Peyer's patch (tissue), 4 donors: Measurements from ENCODE around the gene CHTF18.

Experiments used
- POLR2A ChIP-seq, 2 donors: fragments of 450-650 bp; IDR thresholded peaks; one replicate each; pipeline ENCODE4 v1.5.1; 2017; ENCODE audit warnings: antibody characterized with exemption in 2 of 2, mild to moderate bottlenecking in 2 of 2, moderate library complexity in 2 of 2
- TF ChIP-seq, protein P1 (sequence below), 6 experiments: fragments of 450-650 bp in 4 of 6; fragments of 200-600 bp in 2 of 6; sonication (generic) in 1 of 6; IDR thresholded peaks; one replicate each; pipeline ENCODE4 v1.5.1; 2017 to 2019; ENCODE audit warnings: antibody characterized with exemption in 6 of 6, mild to moderate bottlenecking in 3 of 6, moderate library complexity in 1 of 6

DNA sequence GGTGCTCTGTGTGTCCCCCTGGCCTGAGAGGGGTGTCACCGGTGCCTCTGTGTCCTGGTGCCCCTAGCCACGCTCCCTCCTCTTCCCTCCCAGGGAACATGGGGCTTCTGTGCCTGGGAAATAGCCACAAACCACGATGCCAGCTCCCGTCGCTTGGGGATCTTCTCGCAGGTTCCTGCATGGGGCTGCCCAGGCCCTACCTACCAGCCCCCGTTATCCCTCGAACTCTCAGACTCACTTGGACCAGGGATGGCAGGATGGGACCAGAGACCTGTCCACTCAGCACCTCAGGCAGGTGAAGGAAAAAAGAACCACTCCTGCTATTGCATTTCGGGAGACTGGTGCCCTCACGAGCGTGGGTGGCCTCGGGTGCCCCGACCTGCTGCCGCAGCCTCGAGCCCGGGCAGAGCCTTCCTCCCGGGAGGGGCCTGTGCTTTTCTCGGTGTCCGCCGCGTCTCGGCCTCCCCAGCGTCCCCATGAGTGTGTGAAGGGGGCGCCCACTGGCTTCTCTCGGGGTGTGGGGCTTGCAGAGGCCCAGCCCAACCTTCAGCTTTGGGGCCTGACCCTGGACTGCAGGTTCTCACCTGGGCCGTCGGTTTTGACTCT, 53.1 kb downstream of the CHTF18 start:
- TF ChIP-seq, protein P1, sequence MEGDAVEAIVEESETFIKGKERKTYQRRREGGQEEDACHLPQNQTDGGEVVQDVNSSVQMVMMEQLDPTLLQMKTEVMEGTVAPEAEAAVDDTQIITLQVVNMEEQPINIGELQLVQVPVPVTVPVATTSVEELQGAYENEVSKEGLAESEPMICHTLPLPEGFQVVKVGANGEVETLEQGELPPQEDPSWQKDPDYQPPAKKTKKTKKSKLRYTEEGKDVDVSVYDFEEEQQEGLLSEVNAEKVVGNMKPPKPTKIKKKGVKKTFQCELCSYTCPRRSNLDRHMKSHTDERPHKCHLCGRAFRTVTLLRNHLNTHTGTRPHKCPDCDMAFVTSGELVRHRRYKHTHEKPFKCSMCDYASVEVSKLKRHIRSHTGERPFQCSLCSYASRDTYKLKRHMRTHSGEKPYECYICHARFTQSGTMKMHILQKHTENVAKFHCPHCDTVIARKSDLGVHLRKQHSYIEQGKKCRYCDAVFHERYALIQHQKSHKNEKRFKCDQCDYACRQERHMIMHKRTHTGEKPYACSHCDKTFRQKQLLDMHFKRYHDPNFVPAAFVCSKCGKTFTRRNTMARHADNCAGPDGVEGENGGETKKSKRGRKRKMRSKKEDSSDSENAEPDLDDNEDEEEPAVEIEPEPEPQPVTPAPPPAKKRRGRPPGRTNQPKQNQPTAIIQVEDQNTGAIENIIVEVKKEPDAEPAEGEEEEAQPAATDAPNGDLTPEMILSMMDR (IDR thresholded peaks at IDR 0.05): no peak
- TF ChIP-seq POLR2A (IDR thresholded peaks at IDR 0.05): no peak
